HG03097 (cell line): Measurements from ENCODE around the gene GPX8.
A peak's percentile ranks its signal among the peaks of the same experiment; 100 is the strongest.

Experiments
- ATAC-seq: cut with Tn5 transposase; IDR thresholded peaks from one replicate; pipeline ENCODE4 v1.9.1; 2021; ENCODE audit not compliant: unreplicated experiment, low FRiP score

The GPX8 gene

DNA sequence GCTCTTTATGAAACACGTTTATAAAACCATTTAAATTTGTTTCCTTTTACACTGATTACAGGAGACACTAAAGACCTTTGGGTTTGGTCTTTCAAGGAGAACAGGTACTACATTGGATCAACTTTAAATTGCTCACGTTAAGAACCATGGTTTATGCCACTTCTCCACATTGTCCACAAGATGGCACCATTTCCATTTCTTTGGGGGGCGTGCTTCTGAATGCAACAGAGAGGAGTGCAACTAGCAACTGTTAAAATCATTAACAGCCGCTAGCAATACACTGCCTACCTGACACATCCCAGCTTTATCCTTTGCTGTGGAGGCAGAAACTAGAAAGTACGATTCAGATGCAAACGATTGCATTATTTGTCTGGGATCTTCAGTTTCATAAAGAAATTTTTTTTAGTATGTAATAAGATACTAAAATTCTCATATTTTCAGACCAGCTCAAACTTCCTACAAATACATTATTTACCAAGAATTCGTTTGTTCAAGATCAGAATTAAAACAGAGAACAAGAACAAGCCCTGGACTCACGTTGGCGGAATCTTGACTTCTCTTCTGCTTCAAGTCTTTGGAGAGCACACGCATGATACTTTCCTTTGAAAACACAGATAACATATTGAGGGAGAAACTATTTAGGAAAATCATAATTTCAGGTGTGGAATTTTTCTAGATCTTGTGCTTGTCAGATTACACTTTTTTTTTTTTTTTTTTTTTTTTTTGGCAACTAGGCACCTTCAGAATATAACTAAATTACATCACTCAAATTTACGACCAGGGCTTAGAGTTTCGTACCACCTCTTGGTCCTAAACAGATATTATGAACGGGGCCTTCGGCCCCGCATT lies 12.3 kb downstream of the GPX8 start:
- peak; percentile 58 for ATAC-seq

DNA sequence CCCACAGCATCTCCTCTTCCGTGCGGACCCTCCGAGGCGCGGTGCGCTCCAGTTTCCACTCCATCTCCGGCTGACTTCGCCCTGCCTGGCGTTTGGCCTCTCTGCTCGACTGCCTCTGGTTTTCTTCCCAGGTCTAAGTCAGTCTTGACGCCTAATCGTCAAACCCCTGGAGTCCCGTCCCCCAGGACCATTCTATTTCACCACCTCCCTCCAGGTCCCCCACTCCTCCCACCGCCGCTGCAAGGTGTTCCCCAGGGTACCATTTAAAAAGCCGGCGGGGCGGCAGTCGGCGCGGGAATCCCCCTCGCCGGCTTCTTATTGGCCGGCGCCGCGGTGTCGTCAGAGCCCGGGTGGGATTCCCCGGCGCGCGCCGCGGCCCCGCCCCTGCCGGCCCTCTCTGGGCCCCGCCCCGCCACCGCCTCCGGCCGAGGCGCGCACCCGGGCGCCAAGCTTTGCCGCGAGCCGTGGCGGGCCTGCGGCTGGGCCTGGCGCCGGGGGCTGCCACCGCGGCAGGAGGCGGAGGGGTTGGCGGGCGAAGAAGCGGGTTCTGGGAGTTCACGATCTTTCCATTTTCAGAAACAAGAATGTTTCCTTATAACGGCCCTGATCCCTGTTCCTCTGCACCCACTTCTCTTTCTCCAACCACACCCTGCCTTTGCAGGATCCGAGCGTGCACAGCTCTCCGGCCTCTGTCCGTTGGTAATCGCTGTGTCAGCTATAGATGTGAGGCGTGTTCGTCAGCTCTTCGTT lies 13.1 kb downstream of the GPX8 start, which contains the start of gene CDC20B:
CDC20B (minus strand) TSS at position 241 of the 750 bp plus-strand sequence; CDS start at position 64, 177 bp downstream.
- peak; percentile 85 for ATAC-seq

- ATAC-seq = peak; percentile 7
Measured at GRCh38 chr5:55173687-55174230, 13.8 kb downstream of the GPX8 start.

GRCh38 chr5:55175781-55176175 lies 15.8 kb downstream of the GPX8 start:
- no peak for ATAC-seq

DNA sequence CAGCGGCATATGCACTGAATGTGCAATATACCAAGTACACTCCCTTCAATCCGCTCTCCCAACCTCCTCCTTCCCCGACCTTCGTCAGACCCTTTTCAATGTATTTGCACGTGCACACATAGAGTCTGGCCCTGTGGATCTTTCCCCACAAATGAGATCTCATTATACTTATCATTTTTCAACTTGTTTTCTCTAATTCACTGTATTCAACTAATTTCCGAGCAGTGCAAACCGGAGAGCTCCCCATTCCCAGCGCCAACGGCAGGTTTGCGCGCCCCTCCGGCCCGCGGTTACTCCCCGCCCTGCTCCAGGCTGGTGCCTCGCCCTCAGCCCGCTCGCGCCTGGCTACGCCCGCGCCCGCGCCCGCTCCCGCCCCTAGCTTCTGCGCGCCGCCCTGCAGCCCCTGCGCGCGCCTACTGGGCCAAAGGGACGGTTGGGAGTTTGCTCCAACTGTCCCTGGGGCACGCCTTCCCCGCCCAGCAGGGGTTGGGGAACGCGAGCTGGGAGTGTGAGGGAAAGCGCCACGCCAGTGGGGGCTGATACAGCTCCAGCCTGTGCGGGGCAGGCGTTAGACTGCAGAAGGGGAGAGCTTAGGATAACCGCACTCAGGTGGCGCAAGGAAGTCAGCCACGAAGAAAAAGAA lies 16.3 kb downstream of the GPX8 start:
- no peak for ATAC-seq

GRCh38 chr5:55177078-55177477 lies 17.1 kb downstream of the GPX8 start:
- no peak for ATAC-seq

DNA sequence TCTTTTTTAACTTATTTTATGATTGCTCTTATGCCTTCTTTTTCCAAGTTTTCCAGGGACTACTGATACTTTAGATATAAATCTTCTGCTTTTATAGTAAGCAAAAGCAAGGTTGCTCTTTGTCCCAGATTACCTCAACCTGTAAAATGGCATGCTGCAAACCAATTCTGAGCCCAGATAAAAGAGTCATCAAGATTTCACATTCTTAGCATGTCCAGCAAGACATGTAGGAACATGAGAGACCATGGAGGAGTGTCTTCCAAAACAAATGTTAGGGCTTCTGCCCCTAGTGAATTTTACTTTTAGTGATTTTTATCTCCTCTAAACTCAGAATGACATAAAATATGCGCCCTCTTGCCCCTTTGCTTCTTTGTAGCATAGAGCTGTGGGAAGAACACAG lies 20.0 kb downstream of the GPX8 start:
- ATAC-seq = no peak

DNA sequence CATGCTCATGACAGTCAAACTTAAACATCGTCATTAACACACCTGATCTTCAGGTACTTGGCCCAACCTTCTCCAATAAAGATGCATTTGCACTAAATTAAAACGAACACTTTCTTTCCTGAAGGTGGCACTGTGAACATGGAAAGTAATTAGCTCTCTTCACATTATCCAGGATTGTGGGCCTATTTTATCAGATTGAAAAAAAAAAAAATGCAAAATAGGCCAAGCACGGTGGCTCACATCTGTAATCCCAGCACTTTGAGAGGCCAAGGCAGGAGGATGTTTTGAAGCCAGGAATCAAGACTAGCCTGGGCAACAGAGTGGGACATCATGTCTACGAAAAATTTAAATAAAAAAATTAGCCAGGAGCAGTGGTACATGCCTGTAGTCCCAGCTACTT lies 27.4 kb downstream of the GPX8 start:
- no peak for ATAC-seq

GRCh38 chr5:55188656-55189540 lies 28.9 kb downstream of the GPX8 start:
- no peak for ATAC-seq

- ATAC-seq = no peak
Measured at GRCh38 chr5:55191165-55191564, 31.2 kb downstream of the GPX8 start.

DNA sequence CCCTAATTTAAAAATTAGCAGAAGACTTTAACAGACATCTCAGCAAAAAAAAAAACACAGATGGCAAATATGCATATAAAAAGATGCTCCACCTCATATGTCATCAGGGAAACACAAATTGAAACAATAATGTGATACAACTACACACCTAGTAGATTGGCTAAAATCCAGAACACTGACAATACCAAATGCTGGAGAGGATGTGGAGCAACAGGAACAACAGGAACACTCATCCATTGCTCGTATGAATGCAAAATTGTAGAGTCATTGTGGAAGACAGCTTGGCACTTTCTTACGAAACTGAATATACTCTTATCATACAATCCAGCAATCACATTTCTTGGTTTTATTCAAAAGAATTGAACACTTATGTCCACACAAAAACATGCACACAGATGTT lies 45.0 kb downstream of the GPX8 start:
- ATAC-seq = no peak

- no peak for ATAC-seq
Measured at GRCh38 chr5:55211184-55211874, 51.4 kb downstream of the GPX8 start.
